ENCODE data around the gene TES.

DNA sequence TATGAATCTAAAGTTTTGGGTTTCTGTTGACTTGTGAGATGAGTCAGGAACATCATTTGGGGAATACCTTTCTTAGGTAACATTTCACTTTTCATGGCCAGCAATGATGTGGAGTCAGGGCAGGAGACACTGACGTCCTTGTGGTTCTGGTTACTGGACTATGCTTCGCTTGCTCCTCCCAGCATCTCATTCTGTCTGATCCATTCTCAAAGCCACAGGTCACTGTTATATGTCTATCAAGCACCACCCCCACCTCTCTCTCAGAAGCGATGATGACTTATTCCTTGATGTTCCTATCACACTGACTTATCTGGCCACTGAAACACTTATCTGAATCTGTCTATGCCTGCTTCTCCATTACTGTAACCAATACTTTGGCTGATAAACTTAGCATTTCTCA lies 51.6 kb downstream of the TES start:
- TF ChIP-seq, protein P1, sequence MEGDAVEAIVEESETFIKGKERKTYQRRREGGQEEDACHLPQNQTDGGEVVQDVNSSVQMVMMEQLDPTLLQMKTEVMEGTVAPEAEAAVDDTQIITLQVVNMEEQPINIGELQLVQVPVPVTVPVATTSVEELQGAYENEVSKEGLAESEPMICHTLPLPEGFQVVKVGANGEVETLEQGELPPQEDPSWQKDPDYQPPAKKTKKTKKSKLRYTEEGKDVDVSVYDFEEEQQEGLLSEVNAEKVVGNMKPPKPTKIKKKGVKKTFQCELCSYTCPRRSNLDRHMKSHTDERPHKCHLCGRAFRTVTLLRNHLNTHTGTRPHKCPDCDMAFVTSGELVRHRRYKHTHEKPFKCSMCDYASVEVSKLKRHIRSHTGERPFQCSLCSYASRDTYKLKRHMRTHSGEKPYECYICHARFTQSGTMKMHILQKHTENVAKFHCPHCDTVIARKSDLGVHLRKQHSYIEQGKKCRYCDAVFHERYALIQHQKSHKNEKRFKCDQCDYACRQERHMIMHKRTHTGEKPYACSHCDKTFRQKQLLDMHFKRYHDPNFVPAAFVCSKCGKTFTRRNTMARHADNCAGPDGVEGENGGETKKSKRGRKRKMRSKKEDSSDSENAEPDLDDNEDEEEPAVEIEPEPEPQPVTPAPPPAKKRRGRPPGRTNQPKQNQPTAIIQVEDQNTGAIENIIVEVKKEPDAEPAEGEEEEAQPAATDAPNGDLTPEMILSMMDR (IDR thresholded peaks at IDR 0.05) = no peak
- no peak for TF ChIP-seq POLR2A (IDR thresholded peaks at IDR 0.05)

Data from body of pancreas (tissue), 4 donors.